GM03348 (cell line): Measurements from ENCODE around the gene ZIC2.

ENCODE experiments used
- DNase-seq: peaks from one replicate; pipeline ENCODE4 v3.0.0; 2012; ENCODE audit warnings: low spot score

The ZIC2 gene

GRCh38 chr13:99974296-99974938 is 7.2 kb upstream of the ZIC2 start:
- no peak for DNase-seq

GRCh38 chr13:99974939-99975561 is 6.5 kb upstream of the ZIC2 start:
- DNase-seq, result no peak

- no peak for DNase-seq
Observed at GRCh38 chr13:99975626-99976025, 6.0 kb upstream of the ZIC2 start.

GRCh38 chr13:99976575-99976974 is 5.0 kb upstream of the ZIC2 start:
- DNase-seq, result no peak

GRCh38 chr13:99977334-99977911 is 4.2 kb upstream of the ZIC2 start:
- no peak for DNase-seq

- DNase-seq, result no peak
Observed at GRCh38 chr13:99977912-99978798, 3.4 kb upstream of the ZIC2 start.

- no peak for DNase-seq
Observed at GRCh38 chr13:99978799-99979452, 2.7 kb upstream of the ZIC2 start.

- no peak for DNase-seq
Observed at GRCh38 chr13:99979453-99980200, 2.0 kb upstream of the ZIC2 start.

GRCh38 chr13:99980201-99980823 is 1.3 kb upstream of the ZIC2 start:
- peak; percentile 95 for DNase-seq

- DNase-seq, result no peak
Observed at GRCh38 chr13:99980824-99981734, 505 bp upstream of the ZIC2 start.

- no peak for DNase-seq
Observed at GRCh38 chr13:99982036-99982730, 599 bp downstream of the ZIC2 start.

GRCh38 chr13:99982731-99983498 is 1.3 kb downstream of the ZIC2 start:
- no peak for DNase-seq

- DNase-seq, result no peak
Observed at GRCh38 chr13:99983499-99984401, 2.2 kb downstream of the ZIC2 start.

GRCh38 chr13:99984461-99985240 is 3.1 kb downstream of the ZIC2 start:
- DNase-seq, result no peak

GRCh38 chr13:99985241-99985874 is 3.8 kb downstream of the ZIC2 start:
- no peak for DNase-seq

- no peak for DNase-seq
Observed at GRCh38 chr13:99985886-99986527, 4.4 kb downstream of the ZIC2 start.
